Activated CD8-positive, alpha-beta memory T cell treated with anti-CD3 and anti-CD28 coated beads for 36 hours (primary cell): ENCODE data around the gene FIGNL1. TPM values are rescaled to one million over a fixed set of nuclear protein-coding genes. Genes with fewer than 3 reads are reported as not detected.

ENCODE experiments used
- CTCF ChIA-PET: fragments of 350-600 bp; sonication (Branson Sonifier 250); formaldehyde crosslinking; loops from one replicate; lab custom pipeline; 2021; ENCODE audit warnings: antibody characterized with exemption; lab: Charles Lee
- POLR2A ChIA-PET: fragments of 350-600 bp; sonication (Branson Sonifier 250); formaldehyde crosslinking; loops from one replicate; lab custom pipeline; 2021; ENCODE audit warnings: antibody characterized with exemption; lab: Charles Lee
- total RNA-seq, 2 experiments: library from RNA; stranded (reverse); gene quantifications; one replicate each; pipeline ENCODE4 v1.2.3, GENCODE V29; 2021

The FIGNL1 gene
- total RNA-seq, 2 experiments from 2014 or later, result 48.1 to 55.1 TPM

DNA sequence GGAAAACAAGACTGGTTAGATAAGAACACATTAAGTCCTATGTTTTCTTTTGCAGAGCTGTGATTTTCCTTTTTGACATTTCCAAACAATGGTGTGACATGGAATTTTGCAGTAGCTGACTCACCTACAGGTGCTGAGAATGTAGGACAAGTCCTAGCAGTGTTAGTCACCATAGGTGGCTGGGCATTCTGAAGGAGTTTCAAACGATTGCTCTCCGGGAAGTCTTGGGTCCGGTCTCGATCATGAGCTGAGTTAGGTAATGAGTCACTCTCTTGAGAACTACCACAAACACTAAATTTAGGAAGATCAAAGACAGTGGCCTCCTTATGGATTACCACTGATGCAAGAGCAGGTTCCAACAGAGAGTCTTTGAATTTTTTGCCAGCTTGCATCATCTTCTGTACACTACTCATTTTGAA, 3.6 kb downstream of the FIGNL1 start:
- POLR2A ChIA-PET, result no interaction called here
- CTCF ChIA-PET, result interaction anchor here (1.2 to 1.3 kb wide), 2 partner anchors 29 to 33 kb away, joined by 3 to 6 read pairs; no protein-coding TSS in a partner anchor

DNA sequence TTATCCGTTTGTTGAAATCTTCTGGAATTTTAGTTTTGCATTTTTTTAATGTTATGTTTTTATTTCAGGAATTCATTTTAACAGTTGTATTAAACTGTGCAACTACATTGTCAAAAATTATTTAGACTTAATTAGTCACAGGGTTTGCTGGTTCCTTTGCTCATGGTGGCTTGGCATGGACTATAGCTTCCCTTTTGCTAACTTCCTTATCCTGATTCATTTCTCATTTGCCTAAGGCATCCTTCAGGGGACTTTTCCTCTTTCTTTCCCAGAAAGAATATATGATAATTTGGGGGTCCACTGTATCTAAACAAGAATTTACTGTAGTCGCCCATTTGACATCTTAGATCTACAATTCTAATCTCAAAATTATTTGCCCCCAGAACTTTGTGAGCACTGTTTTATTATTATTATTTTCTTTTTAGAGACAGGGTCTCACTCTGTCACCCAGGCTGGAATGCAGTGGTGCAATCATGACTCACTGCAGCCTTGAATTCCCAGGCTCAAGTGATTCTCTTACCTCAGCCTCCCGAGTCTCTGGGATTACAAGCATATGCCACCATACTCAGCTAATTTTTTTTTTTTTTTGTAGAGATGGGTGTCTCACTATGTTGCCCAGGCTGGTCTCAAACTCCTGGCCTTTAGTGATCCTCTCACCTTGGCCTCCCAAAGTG, 13.9 kb downstream of the FIGNL1 start:
- CTCF ChIA-PET, result interaction anchor here (0.9 kb wide), 1 partner anchor 344 kb away, joined by 3 read pairs; no protein-coding TSS in a partner anchor
- POLR2A ChIA-PET, result no interaction called here

DNA sequence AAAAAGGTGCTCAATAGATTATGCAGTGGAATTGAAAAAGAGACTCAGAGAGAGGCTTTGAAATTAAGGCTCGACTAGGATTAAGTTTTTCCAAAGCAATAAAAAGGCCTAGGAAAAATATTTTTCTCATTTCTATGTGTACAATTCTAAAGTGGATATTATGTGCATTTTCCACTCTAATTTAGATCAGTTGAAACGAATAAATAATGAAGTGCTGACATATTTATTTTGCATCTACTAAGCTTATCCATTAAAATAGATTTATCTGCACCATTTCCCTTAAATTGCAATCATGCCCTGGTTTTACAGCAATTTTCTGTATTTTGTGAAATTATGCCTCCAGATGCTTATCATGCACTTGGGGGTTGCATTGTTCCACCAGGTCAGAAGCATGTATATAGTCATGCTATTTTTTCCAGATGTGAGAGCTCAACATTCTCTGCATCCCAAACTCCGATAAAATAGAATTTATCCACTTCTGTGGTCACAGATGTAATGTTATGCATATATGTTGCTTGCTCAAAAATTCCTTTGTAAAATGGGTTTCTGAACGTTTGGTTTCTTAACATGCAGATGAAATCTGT, 18.3 kb downstream of the FIGNL1 start:
- POLR2A ChIA-PET, result no interaction called here
- CTCF ChIA-PET, result no interaction called here

DNA sequence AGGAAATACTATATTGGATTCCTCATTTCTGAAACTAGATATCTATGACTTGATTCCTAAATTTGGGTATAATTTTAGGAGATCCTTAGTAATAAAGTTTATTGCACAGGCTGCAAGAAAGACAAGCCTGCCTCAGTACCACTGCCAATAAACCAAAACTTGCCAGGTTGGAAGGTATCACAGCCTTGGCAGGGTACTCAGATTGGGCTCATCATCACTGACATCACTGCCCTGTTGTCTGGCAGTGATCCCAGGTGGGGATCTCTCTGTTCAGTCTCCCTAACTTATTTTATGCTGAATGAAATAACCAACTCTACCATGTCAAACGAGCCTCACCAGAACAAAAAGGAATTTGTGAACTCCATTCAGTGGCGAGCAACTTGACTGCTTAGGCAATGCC, 18.8 kb downstream of the FIGNL1 start:
- POLR2A ChIA-PET, result no interaction called here
- CTCF ChIA-PET, result no interaction called here

DNA sequence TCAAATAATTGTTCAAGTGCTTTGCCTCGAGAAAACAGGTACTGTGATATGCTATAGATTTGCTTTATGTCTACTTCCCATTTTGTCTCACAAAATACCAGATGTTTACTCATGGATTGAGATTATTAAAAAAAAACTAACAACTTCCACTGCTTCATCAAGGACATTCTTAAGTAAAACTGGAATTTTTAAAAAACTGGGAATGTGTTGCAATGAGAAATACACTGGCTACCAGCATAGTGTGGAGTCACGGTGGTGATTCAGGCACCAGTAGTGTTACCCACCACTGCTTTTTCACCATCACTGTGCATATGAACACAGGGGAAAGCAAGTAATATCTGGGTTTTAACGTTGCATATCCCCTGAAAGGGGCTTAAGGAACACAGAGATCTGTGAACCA, 21.2 kb downstream of the FIGNL1 start:
- CTCF ChIA-PET, result interaction anchor here (2.5 kb wide), 1 partner anchor 11 kb away, joined by 10 read pairs; no protein-coding TSS in a partner anchor
- POLR2A ChIA-PET, result no interaction called here

DNA sequence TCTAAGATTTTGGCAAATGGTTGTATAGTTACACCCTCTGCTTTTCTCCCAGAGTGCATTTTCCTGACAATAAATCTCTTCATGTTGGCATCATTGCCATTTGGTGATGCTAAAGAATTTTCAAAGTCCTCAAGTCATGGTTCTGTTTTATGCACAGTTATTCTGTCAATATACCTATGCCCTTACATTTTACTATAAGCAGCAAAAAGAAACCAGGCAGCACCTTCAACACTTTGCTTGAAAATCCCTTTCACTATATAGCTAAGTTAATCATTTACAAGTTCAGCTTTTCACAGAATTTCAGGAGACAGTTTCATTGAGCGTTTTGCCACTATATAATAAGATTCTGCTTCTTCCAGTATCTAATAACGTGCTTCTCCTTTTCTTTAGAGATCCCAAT, 22.6 kb downstream of the FIGNL1 start:
- ChIA-PET POLR2A (no interaction called here), CTCF (interaction anchor here (0.7 to 2.5 kb wide), 2 partner anchors 9 to 17 kb away, joined by 3 to 10 read pairs; no protein-coding TSS in a partner anchor)

DNA sequence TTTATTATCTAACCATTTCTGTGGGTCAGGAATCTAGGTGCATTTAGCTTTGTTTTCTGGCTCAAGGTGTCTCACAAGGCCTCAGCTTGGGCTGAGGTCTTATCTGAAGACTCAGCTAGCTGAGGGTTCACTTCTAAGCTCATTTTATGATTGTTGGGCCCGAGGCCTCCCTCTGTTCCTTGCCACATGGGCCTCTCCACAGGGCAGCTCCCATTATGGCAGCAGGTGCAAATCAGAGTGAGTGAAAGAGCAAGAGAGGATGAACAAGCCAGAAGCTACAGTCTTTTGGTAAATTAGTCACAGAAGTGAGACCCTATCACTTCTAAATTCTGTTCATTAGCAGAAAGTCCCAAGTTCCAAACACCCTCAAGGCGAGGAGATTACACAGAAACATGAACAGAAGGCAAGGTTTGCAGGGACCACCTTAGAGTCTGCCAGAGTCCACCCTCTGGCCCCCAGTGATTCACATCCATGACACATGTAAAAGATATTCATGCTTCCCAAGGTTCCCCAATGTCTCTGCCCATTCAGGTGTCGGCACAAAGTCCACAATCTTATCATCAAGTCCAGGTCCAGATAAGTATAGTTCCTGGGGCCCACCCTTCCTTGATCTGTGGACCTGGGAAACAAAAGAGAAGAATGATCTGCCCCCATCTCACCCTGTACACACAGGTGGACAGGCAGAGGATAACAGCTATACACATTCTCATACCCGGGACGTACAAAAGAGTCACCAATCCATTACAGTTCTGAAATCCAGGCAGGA, 23.7 kb downstream of the FIGNL1 start:
- ChIA-PET CTCF (interaction anchor here (0.7 to 2.5 kb wide), 2 partner anchors 8 to 16 kb away, joined by 3 to 10 read pairs; no protein-coding TSS in a partner anchor), POLR2A (no interaction called here)

DNA sequence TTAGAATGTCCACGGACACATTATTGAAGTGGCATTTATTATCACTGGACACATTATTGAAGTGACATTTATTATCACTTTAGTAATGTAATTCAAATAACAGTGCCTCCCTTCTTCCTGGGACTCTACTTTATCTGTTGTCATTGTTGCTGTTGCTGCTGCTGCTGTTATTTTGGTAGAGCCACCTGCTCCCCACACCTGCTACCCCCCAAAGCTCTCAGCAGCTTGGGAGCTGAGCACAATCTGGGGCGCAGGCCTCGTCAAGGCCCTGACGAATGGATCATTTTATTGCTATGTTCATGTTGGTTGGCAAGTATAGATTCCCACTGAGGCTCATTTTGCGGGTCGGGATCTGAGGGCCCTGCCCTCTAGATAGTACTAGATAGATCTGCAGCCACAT, 24.8 kb downstream of the FIGNL1 start:
- ChIA-PET POLR2A (no interaction called here), CTCF (no interaction called here)

DNA sequence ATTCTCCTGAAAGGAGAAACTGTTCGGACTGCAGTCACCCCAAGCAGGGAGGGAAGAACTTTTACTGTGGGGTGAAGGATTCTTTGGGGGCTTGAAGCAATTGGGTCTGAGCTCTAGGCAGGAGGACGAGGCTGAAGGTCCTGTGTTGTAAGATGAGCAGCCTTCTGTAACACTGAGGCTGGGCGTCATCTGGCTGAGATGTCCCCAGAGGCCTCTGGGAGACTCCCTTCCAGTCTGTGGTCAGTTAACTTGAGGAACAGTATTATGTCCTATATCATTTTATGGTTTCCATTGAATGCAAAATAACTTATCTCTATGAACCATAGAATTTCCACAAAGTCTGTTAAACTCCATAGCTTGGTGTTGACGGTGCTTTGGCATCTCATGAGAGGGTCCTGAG, 26.3 kb downstream of the FIGNL1 start:
- ChIA-PET CTCF (interaction anchor here (1.2 kb wide), 1 partner anchor 219 kb away, joined by 3 read pairs; no protein-coding TSS in a partner anchor), POLR2A (no interaction called here)

DNA sequence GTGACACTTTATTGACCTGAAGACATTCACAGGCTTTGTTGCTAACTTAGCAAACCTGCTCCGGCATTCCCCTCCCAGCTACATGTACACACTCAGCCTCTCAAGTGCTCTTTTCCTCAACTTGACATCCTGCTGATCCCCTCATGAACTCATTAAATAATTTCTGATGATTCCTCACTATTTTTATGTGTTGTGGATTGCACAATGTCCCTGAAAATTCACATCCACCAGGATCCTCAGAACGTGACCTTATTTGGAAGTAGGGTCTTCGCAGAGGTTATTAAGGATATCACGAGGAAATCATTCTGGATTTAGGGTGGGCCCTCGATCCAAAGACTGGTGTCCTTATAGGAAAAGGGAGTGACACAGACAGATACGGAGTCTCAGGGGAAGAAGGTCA, 27.3 kb downstream of the FIGNL1 start:
- POLR2A ChIA-PET, result no interaction called here
- CTCF ChIA-PET, result no interaction called here

DNA sequence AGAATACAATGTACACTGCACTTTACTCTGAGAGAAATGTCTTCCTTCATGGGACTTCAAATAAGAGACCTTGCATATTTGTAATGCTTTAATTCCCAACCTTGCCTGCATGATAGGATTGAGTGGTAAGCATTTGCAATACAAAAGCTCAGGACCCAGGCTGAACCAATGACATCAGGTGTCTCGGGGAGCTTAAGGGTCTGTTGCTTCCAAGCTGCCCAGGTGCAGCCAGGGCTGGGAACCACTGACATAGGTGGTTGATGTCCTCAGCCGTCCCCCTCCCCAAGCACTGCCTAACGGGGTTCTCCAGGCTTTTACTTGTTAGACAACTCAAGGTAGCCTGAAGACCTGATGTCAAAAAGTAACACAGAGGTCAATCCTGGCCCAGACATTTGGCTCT, 29.1 kb downstream of the FIGNL1 start:
- ChIA-PET CTCF (interaction anchor here (1.8 kb wide), 1 partner anchor 215 kb away, joined by 16 read pairs; no protein-coding TSS in a partner anchor), POLR2A (interaction anchor here (1.0 kb wide), 1 partner anchor 215 kb away, joined by 4 read pairs; no protein-coding TSS in a partner anchor)

DNA sequence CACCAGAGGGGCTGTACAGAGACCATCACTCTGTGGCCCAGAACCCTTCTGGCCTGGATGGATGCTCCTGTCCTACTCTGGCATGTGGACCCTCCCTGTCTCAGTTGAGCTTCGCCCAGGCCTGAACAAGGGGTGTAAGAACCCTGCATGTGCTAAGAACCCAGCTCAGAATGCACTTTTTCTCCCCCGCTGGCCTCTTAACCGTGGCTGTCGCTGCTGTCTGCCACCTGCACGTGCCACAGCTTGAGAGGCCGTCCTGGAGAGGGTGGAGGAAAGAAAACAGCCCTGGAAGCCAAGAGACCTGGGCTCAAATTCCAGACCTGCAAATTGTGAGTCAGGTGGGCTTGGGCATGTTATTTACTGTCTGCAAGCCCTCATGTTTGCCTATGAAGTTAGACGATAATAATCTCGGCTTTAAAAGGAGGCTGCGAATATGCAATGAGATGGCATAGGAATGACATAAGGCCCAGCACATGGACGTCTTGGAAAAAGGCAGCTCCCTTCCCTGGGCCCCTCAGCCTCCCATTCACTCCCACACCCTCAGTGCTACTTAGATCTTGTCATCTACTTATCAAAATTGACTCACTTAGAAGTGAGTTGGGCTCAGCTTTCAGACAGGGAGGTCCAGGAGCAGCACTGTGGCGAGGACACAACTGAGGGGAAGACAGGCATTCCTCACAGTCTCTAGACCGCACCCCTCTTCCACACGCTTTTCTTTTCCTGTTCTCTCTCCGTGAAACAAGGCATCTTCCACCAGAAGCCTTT, 31.4 kb downstream of the FIGNL1 start:
- ChIA-PET POLR2A (no interaction called here), CTCF (interaction anchor here (0.9 to 3.3 kb wide), 27 partner anchors 9 to 326 kb away, joined by 3 to 52 read pairs (median 5); partner anchors contain the start of gene ZPBP)

DNA sequence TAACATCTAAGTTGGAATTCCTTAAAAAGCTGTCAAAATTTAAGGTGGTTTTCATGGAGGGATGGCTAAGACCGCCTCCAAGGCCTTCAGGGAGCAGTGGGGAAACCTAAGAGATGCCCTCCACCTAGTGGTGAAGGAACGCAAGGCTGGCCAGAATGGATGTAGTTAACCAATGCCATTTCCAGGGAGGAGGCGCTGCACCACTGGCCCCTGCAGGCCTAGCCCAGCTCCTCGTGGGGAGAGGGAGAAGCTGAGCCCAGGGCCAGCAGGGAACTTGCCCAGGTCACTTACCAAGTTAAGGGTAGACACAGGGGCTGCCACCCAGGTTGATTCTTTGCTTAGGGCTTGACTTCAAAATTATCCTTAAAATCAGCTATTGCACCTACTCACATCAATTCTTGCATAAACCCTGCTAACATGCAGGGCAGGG, 32.0 kb downstream of the FIGNL1 start:
- ChIA-PET CTCF (interaction anchor here (0.6 to 3.3 kb wide), 30 partner anchors 9 to 325 kb away, joined by 3 to 52 read pairs (median 4); partner anchors contain the start of gene ZPBP), POLR2A (no interaction called here)

DNA sequence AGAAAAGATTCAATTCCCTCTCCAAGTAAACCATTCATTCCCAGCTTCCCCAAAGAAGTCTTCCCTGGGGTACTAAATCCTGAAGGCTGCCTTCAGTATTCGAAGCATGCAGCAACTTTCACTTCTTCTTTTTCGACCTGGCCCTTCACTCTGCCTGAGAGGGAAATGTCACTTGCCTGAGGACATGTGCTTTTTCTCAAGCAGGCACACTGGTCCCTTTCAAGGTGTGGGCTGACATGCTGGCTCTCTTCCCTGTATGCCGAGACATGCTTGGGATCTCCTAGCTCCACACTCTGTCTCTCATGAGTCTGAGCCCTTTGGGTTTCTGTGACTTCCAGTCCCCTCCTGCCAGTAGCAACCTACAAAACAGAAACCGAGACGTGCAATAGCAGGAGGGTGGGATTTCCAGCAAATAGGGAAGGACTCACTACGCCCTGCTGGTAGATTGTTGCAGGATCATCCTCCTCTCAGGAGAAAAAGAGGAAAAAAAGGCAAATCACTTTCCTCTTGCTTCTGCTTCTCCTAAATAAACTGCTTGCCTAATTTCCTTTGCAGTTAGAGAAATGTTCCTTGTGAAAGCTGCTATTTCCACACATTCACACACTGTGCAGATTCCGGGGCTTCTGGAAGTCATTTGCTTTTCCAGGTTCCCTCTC, 33.5 kb downstream of the FIGNL1 start:
- ChIA-PET POLR2A (no interaction called here), CTCF (interaction anchor here (1.2 to 3.3 kb wide), 6 partner anchors 30 to 249 kb away, joined by 4 to 52 read pairs (median 6); no protein-coding TSS in a partner anchor)

DNA sequence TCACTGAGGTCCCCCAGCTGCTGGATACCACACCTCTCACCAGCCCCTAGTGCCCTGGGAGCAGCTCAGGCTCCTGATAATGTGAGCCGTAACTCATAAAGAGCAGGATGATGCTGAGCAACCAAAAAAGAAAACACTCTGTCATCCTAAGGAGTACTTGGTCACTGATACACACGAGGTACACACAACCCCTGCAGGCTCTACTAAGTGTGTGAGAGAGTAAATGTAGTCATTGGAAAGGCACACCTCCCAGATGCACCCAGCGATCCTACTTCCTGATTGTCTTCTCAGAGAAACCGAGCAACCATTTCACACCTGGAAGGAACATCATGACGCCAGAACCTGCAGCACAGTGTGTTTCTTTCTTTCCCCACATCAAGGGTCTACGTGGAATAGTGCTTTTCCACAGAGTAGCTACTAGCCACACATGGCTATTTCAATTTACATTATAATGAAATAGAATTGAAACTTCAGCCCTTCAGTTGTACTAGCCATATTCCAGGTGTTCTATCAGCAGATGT, 34.2 kb downstream of the FIGNL1 start:
- CTCF ChIA-PET, result interaction anchor here (1.2 to 3.3 kb wide), 4 partner anchors 211 to 249 kb away, joined by 4 to 52 read pairs (median 6); no protein-coding TSS in a partner anchor
- POLR2A ChIA-PET, result no interaction called here

DNA sequence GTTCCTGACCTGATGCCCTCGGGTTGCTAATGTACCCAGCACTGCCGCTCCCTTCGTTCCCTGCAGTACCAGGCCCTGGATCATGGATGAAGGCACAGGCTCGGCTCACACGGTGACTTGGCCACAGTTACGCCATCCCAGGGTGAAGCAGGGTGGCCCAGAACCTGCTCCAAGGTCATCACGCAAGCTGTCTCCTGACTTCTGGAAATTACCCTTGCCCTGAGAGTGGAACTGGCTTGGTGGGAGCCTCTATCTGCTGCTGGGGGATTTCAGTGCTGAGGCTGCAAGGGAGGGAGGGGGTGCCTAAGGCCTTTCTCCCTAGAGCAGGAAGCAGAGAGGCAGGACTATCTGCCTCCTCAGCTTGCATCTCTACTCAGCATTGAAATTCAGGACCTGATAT, 36.6 kb downstream of the FIGNL1 start:
- ChIA-PET CTCF (interaction anchor here (0.7 to 1.3 kb wide), 3 partner anchors 33 to 209 kb away, joined by 3 to 4 read pairs (median 3); no protein-coding TSS in a partner anchor), POLR2A (no interaction called here)

DNA sequence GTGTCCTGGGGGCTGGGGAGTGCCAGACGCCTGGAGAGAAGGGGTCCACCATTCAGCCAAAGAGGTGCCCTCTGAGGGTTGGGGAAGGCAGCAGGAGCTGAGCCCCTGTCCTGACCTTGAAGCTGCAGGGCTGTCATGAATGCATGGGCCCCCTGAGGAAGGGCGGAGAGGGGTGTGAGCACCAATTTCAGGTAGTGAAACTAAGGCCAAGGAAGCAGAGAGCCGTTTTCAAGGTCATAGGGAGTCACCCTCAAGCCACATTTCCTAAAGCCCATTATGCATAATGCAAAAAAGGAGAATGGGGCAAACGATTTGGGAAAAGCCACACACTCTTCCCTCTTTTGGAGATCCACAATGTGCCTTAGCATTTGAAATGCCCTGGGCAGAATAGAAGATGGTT, 37.2 kb downstream of the FIGNL1 start:
- POLR2A ChIA-PET, result no interaction called here
- CTCF ChIA-PET, result interaction anchor here (1.0 to 1.3 kb wide), 2 partner anchors 33 to 95 kb away, joined by 3 to 4 read pairs; no protein-coding TSS in a partner anchor

DNA sequence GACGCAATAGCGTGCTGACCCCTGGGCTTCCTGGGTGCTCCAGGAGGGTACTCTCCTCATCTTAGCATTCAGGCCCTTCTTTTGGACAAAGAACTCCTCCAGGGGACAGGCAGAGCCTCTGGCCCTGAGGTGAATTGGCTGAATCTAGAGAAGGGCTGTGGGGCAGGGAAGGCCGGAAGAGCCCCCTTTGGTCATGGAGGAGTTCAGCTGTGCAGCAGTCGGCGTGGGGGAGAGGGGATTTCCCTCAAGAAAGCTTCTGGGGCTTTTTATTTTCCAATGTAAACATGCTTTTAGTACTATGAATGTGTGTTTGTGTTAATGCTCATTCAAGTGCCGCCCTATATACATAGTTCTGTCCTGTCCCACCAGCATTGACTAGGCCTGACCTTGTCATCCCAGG, 38.8 kb downstream of the FIGNL1 start:
- ChIA-PET POLR2A (no interaction called here), CTCF (interaction anchor here (1.0 to 2.0 kb wide), 5 partner anchors 11 to 317 kb away, joined by 3 to 6 read pairs (median 4); no protein-coding TSS in a partner anchor)
